Measurements from ENCODE around the gene ZSWIM3. TPM values are rescaled to one million over a fixed set of nuclear protein-coding genes. Genes with fewer than 3 reads are reported as not detected.

The ZSWIM3 gene
- total and polyA plus RNA-seq, 2 of the 13 experiments (the other 11 are each of a cell fraction or from before 2014, with no cell fraction given), result 5.2 to 5.8 TPM

GRCh38 chr20:45911486-45912343 lies 54.3 kb downstream of the ZSWIM3 start, which contains the start of gene PLTP (continued):
- TF ChIP-seq DZIP1 (CRISPR knock-in tag; IDR thresholded peaks at IDR 0.05), result no peak
- TF ChIP-seq PRDM10 (CRISPR knock-in tag; IDR thresholded peaks at IDR 0.05; ENCODE audit: low read depth), result no peak
- TF ChIP-seq ZNF564 (CRISPR knock-in tag; IDR thresholded peaks at IDR 0.05), result no peak
- no peak for TF ChIP-seq ZC3H4 (CRISPR knock-in tag; IDR thresholded peaks at IDR 0.05; ENCODE audit: borderline replicate concordance)
- TF ChIP-seq NRL (CRISPR knock-in tag; IDR thresholded peaks at IDR 0.05; ENCODE audit: borderline replicate concordance), result no peak
- no peak for TF ChIP-seq RARA (CRISPR knock-in tag; IDR thresholded peaks at IDR 0.05)
- no peak for TF ChIP-seq ZNF121 (CRISPR knock-in tag; IDR thresholded peaks at IDR 0.05)
- no peak for TF ChIP-seq ELK4 (CRISPR knock-in tag; IDR thresholded peaks at IDR 0.05; ENCODE audit: borderline replicate concordance)
- TF ChIP-seq, protein P1, sequence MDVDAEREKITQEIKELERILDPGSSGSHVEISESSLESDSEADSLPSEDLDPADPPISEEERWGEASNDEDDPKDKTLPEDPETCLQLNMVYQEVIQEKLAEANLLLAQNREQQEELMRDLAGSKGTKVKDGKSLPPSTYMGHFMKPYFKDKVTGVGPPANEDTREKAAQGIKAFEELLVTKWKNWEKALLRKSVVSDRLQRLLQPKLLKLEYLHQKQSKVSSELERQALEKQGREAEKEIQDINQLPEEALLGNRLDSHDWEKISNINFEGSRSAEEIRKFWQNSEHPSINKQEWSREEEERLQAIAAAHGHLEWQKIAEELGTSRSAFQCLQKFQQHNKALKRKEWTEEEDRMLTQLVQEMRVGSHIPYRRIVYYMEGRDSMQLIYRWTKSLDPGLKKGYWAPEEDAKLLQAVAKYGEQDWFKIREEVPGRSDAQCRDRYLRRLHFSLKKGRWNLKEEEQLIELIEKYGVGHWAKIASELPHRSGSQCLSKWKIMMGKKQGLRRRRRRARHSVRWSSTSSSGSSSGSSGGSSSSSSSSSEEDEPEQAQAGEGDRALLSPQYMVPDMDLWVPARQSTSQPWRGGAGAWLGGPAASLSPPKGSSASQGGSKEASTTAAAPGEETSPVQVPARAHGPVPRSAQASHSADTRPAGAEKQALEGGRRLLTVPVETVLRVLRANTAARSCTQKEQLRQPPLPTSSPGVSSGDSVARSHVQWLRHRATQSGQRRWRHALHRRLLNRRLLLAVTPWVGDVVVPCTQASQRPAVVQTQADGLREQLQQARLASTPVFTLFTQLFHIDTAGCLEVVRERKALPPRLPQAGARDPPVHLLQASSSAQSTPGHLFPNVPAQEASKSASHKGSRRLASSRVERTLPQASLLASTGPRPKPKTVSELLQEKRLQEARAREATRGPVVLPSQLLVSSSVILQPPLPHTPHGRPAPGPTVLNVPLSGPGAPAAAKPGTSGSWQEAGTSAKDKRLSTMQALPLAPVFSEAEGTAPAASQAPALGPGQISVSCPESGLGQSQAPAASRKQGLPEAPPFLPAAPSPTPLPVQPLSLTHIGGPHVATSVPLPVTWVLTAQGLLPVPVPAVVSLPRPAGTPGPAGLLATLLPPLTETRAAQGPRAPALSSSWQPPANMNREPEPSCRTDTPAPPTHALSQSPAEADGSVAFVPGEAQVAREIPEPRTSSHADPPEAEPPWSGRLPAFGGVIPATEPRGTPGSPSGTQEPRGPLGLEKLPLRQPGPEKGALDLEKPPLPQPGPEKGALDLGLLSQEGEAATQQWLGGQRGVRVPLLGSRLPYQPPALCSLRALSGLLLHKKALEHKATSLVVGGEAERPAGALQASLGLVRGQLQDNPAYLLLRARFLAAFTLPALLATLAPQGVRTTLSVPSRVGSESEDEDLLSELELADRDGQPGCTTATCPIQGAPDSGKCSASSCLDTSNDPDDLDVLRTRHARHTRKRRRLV (CRISPR knock-in tag; IDR thresholded peaks at IDR 0.05), result no peak
- TF ChIP-seq TCF7L2 (IDR thresholded peaks at IDR 0.05; ENCODE audit: low read depth, low read length), result no peak
- TF ChIP-seq TERF1 (CRISPR knock-in tag; IDR thresholded peaks at IDR 0.05), result no peak
- TF ChIP-seq GTF3A (CRISPR knock-in tag; conservative IDR thresholded peaks at IDR 0.05), result 0 out of 2 replicates have a peak, but pooled peaks have one; percentile 78

Data from HepG2 (cell line).